ENCODE results near the gene CALCOCO1.

- TF ChIP-seq REST (IDR thresholded peaks at IDR 0.05; ENCODE audit: borderline replicate concordance in 1 of 2, low read depth in 1 of 2, low read length in 2 of 2) (no peak), ZNF597 (CRISPR knock-in tag; IDR thresholded peaks at IDR 0.05) (no peak), RNF219 (CRISPR knock-in tag; IDR thresholded peaks at IDR 0.05) (no peak), CEBPB (IDR thresholded peaks at IDR 0.05; ENCODE audit: borderline replicate concordance, low read depth, low read length) (no peak), CREB3 (CRISPR knock-in tag; IDR thresholded peaks at IDR 0.05) (no peak)
These were observed 16.8 kb upstream of the CALCOCO1 start for GRCh38 chr12:53744130-53744441.

Measured in HepG2 (cell line).